Thyroid gland (tissue), 4 donors: ENCODE measurements around the gene SPON1. TPM values are rescaled to one million over a fixed set of nuclear protein-coding genes. Genes with fewer than 3 reads are reported as not detected.

Experiments
- DNase-seq, 2 donors: peaks; one replicate each; pipeline ENCODE4 v3.0.0-alpha.2; 2019
- H3K27ac ChIP-seq, 3 donors: fragments of 200-600 bp; sonication (generic); 1 replicate in 2 of 3; 2 replicates in 1 of 3; pipeline ENCODE4 v1.5.1; 2016 to 2019; ENCODE audit warnings: mild to moderate bottlenecking in 1 of 3, moderate library complexity in 1 of 3
- H3K27me3 ChIP-seq: fragments of 200-600 bp; sonication (generic); one replicate; pipeline ENCODE4 v1.5.1; 2019
- H3K36me3 ChIP-seq, 2 donors: fragments of 200-600 bp; sonication (generic); one replicate each; pipeline ENCODE4 v1.5.1; 2016 to 2019
- H3K4me1 ChIP-seq, 2 donors: fragments of 200-600 bp; sonication (generic); one replicate each; pipeline ENCODE4 v1.5.1; 2017 to 2019
- H3K4me3 ChIP-seq, 3 donors: fragments of 200-600 bp; sonication (generic); replicated peaks in 1 of 3; 1 replicate in 2 of 3; 2 replicates in 1 of 3; pipeline ENCODE4 v1.5.1; 2016; ENCODE audit warnings: mild to moderate bottlenecking in 1 of 3
- H3K9me3 ChIP-seq: fragments of 200-600 bp; sonication (generic); one replicate; pipeline ENCODE4 v1.5.1; 2017
- CTCF ChIP-seq, 6 experiments: fragments of 200-600 bp in 3 of 6; fragments of 450-650 bp in 3 of 6; sonication (generic) in 3 of 6; IDR thresholded peaks; one replicate each; pipeline ENCODE4 v1.5.1; 2016 to 2019; ENCODE audit warnings: antibody characterized with exemption in 6 of 6, mild to moderate bottlenecking in 2 of 6, inconsistent platforms in 1 of 6, moderate library complexity in 1 of 6
- POLR2A ChIP-seq, 2 donors: fragments of 450-650 bp; IDR thresholded peaks; one replicate each; pipeline ENCODE4 v1.6.1; 2017; ENCODE audit warnings: antibody characterized with exemption in 2 of 2, mild to moderate bottlenecking in 2 of 2, moderate library complexity in 1 of 2
- WGBS, 2 donors: methylation state at CpG; one replicate each; pipeline ENCODE4 v1.1.5; 2017; 5-methylcytosine and 5-hydroxymethylcytosine counted together
- intact Hi-C: fragments of 100-400 bp; cut with DNase I; formaldehyde crosslinking; loops from one replicate; pipeline ENCODE4 v1.15.1; 2023
- total RNA-seq, 4 donors: library from RNA; depleted of rRNA; stranded (reverse); fragments of >200 nt; gene quantifications; one replicate each; pipeline ENCODE4 v1.2.3, GENCODE V29; 2016

The SPON1 gene
- total RNA-seq, 4 donors from 2014 or later: 7.3 to 14.9 (median 10.9) TPM

DNA sequence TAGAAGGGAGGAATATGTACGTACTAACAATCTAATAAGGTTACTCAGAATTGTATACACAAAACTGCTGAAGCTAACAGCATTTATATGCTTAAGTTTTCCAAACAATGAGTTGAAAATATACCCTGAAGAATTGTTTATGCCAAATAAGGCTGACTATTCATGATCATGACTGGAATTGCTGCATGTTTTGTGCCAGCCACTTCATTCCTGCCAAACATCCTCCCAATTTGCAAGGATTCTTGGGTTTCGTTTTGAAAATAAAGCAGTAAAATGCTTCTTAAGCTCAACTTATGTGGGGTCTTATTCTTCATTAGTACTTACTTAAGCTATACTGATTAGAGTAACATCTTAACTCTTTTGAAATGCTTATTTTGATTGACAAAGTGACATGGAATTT lies 149.0 kb downstream of the SPON1 start:
- Histone ChIP-seq H3K9me3 (no peaks in the 10 kb centered on the region), H3K27ac (no peak overlapping the region), H3K27me3 (no peaks in the 10 kb centered on the region), H3K4me3 (no peak overlapping the region), H3K36me3 (no peaks in the 10 kb centered on the region), H3K4me1 (no peaks in the 10 kb centered on the region)
- intact Hi-C loops: no loop called here
- no peak for TF ChIP-seq POLR2A (IDR thresholded peaks at IDR 0.05)
- no peak for TF ChIP-seq CTCF (IDR thresholded peaks at IDR 0.05)
- WGBS, 2 donors: 40 to 64% methylated on average over 2 of the region's 2 CpGs
- no peak for DNase-seq

GRCh38 chr11:14112721-14113120 lies 150.2 kb downstream of the SPON1 start:
- H3K27me3 ChIP-seq: no peaks in the 10 kb centered on the region
- H3K9me3 ChIP-seq: no peaks in the 10 kb centered on the region
- H3K27ac ChIP-seq: no peak overlapping the region
- H3K36me3 ChIP-seq: no peaks in the 10 kb centered on the region
- TF ChIP-seq POLR2A (IDR thresholded peaks at IDR 0.05): no peak
- TF ChIP-seq CTCF (IDR thresholded peaks at IDR 0.05): no peak
- 93 to 96% methylated on average over 2 of the region's 2 CpGs for WGBS, 2 donors
- DNase-seq: no peak
- no peaks in the 10 kb centered on the region for H3K4me1 ChIP-seq
- intact Hi-C loops: no loop called here
- no peak overlapping the region for H3K4me3 ChIP-seq

- WGBS, 2 donors: 71 to 74% methylated on average over 1 of the region's 1 CpG
- no peak overlapping the region for H3K27ac ChIP-seq
- intact Hi-C loops: no loop called here
- no peaks in the 10 kb centered on the region for H3K27me3 ChIP-seq
- H3K9me3 ChIP-seq: no peaks in the 10 kb centered on the region
- DNase-seq: no peak
- no peaks in the 10 kb centered on the region for H3K4me1 ChIP-seq
- H3K4me3 ChIP-seq: no peak overlapping the region
- no peaks in the 10 kb centered on the region for H3K36me3 ChIP-seq
- TF ChIP-seq POLR2A (IDR thresholded peaks at IDR 0.05) (no peak), CTCF (IDR thresholded peaks at IDR 0.05) (no peak)
Observed at GRCh38 chr11:14114269-14114668, 151.7 kb downstream of the SPON1 start.

GRCh38 chr11:14114786-14115185 lies 152.3 kb downstream of the SPON1 start:
- no peak overlapping the region for H3K4me3 ChIP-seq
- no peak overlapping the region for H3K27ac ChIP-seq
- no peaks in the 10 kb centered on the region for H3K4me1 ChIP-seq
- TF ChIP-seq CTCF (IDR thresholded peaks at IDR 0.05) (no peak), POLR2A (IDR thresholded peaks at IDR 0.05) (no peak)
- intact Hi-C loops: no loop called here
- no peaks in the 10 kb centered on the region for H3K36me3 ChIP-seq
- WGBS, 2 donors: 64 to 72% methylated on average over 2 of the region's 2 CpGs
- no peaks in the 10 kb centered on the region for H3K9me3 ChIP-seq
- no peaks in the 10 kb centered on the region for H3K27me3 ChIP-seq
- DNase-seq: no peak

GRCh38 chr11:14117632-14118031 lies 155.1 kb downstream of the SPON1 start:
- TF ChIP-seq POLR2A (IDR thresholded peaks at IDR 0.05): no peak
- TF ChIP-seq CTCF (IDR thresholded peaks at IDR 0.05): no peak
- DNase-seq: no peak
- Histone ChIP-seq H3K4me3 (no peak overlapping the region), H3K4me1 (no peaks in the 10 kb centered on the region), H3K36me3 (no peaks in the 10 kb centered on the region), H3K27ac (no peak overlapping the region), H3K9me3 (no peaks in the 10 kb centered on the region), H3K27me3 (no peaks in the 10 kb centered on the region)
- 63 to 79% methylated on average over 1 of the region's 1 CpG for WGBS, 2 donors
- intact Hi-C loops: no loop called here
